KBM-7 (cell line): ENCODE measurements around the gene GABBR2.

Source experiments
- DNase-seq: peaks from one replicate; pipeline ENCODE4 v3.0.0-alpha.2; 2015
- in situ Hi-C: fragments of 300-500 bp; cut with MboI; formaldehyde crosslinking; loops from 2 replicates; pipeline ENCODE4 v1.14.3; 2020; ENCODE audit warnings: low sequenced_read_pairs, low pct_unique_long_range_greater_than_20kb, mixed read lengths

GABBR2 gene

DNA sequence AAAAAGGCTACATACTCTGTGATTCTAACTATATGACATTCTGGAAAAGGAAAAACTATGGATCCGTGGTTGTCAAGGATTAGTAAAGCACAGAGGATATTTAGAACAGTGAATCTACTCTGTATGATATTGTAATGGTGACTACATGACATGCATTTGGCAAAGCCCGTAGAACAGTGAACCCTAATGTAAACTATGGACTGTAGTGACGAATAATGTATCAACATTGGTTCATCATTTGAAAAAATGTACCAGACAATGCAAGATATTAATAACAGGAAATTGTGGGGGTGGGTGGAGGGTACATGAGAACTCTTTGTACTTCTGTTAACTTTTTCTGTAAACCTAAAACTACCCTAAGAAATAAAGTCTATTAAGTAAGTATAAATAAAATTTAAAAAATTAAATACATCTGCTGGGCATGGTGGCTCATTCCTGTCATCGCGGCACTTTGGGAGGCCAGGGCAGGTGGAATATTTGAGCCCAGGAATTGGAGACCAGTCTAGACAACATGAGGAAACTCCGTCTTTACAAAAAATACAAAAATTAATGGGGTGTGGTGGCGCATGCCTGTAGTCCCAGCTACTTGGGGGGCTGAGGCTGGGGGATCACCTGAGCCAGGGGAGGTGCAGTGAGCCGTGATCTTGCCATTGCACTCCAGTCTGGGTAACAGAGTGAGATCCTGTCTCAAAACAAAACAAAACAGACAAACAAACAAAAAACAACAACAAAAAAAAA is 351.6 kb downstream of the GABBR2 start:
- in situ Hi-C loops: no loop called here
- DNase-seq: no peak

GRCh38 chr9:98356326-98356725 is 352.4 kb downstream of the GABBR2 start:
- no peak for DNase-seq
- in situ Hi-C loops: no loop called here

DNA sequence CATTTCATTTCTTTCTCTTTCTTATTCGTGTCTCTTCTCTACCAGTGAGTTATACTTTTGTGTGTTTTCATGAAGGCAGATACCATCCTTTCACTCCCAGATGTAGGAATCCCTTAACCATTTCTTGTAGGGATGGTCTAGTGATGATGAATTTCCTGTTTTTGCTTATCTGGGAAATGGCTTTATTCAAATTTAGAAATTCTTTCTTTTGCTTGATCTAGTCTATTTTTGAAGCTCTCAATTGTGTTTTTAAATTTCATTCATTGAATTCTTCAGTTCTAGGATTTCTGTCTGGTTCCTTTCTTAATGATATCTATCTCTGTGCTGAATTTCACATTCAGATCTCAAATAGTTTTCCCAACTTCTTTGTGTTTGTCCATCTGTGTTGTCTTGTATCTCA is 357.4 kb downstream of the GABBR2 start:
- no peak for DNase-seq
- in situ Hi-C loops: no loop called here

GRCh38 chr9:98347642-98348041 is 361.1 kb downstream of the GABBR2 start:
- in situ Hi-C loops: no loop called here
- no peak for DNase-seq

- no peak for DNase-seq
- in situ Hi-C loops: no loop called here
Observed at GRCh38 chr9:98345011-98345410, 363.7 kb downstream of the GABBR2 start.

GRCh38 chr9:98344581-98344980 is 364.2 kb downstream of the GABBR2 start:
- DNase-seq: no peak
- in situ Hi-C loops: no loop called here

DNA sequence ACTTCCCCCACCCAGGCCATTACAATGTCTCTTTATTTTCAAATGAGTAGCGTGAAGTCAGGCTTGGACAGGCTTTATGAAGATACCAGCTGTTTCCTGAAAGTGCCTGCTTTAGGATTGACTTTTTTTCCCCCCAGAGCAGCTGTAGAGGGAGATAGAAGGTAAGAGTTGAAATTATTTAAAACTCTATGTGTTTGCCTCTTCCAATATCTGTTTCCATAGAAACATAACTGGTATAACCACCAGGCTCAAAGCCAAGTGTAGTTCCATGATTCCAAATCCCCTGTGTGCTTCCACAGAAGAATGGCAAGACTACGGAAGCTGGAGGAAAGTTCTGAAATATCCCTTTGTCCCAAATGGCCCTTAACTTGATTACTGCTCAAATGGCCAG is 365.9 kb downstream of the GABBR2 start:
- no peak for DNase-seq
- in situ Hi-C loops: no loop called here

DNA sequence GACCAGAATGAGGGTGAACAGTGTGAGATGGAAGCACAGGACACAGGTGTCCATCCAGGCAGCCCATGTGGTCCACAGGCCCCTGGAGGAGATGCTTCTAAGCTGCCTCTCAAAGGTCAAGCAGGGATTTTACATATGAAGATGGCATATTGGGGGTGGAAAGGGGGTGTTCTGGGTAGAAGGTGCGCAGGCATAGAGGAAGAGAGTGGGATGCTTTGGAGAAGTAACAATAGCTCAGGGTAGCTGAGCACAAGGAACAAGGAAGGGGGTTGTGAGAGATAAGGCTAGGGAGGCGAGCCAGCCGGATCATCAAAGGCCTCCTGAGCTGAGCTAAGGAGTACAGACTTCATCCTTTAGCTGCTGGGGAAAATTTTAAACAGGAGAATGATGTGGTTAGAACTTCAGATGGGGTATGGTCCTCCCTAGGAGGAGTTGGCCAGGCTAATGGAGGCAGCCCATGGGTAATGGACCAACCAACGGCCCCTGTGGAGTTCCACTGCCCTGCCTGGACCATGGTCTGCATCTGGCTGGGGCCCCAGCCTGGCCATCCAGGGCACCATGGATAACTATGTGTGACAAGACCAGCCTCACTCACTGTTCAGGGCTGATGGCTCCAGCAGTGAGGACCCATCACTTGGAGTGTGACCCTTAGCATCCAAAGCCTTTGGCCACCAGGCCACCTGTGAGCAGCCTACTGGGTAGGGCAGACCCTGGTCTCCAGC is 366.5 kb downstream of the GABBR2 start:
- in situ Hi-C loops: no loop called here

GRCh38 chr9:98341157-98342097 is 367.3 kb downstream of the GABBR2 start:
- DNase-seq: no peak

More for the DNA sequence above, 366.5 kb downstream of the GABBR2 start:
- DNase-seq: no peak

GRCh38 chr9:98339987-98340800 is 368.5 kb downstream of the GABBR2 start:
- in situ Hi-C loops: no loop called here
- DNase-seq: no peak

More at GRCh38 chr9:98341157-98342097, 367.3 kb downstream of the GABBR2 start:
- in situ Hi-C loops: no loop called here

- no peak for DNase-seq
- in situ Hi-C loops: no loop called here
Observed at GRCh38 chr9:98335661-98336060, 373.1 kb downstream of the GABBR2 start.

DNA sequence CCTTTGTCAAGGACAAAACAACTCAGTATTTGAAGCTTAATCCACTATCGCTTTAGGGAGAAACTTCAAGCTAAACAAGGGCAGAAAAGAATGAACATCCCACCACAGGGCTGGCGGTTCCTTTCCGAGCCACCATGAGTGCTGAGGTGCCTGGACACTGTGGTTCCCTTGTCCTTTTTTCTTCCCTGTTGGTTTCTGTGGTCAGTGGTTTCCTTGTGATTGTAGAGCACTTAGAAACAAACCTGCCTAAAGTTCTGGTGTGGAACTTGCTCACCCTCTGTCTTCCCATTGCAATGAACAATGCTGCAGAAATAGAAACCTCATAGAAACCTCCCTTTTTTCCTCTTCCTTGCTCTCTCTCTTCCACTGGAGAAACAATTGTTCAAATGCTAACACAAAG is 373.9 kb downstream of the GABBR2 start:
- in situ Hi-C loops: no loop called here
- DNase-seq: no peak

GRCh38 chr9:98333703-98334582 is 374.8 kb downstream of the GABBR2 start:
- DNase-seq: no peak
- in situ Hi-C loops: no loop called here

DNA sequence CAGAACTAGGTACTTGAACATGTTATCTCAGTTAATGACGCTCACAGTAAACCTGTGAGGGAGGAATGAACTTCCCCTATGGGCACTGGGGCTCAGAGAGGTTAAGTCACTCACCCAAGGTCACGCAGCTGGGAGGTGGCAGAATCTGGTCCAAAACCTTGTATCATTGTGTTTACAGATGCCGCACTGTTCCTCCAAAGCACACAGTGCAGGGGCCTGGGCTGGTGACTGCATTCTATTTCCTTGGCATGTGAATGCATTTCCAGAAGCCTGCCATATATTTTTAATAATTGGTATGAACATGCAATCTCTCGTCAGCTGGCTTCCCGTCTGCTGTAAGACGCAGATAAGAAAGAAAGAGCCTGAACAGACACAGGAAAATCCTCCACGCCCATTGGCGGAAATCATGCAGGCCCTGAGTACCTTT is 376.3 kb downstream of the GABBR2 start:
- in situ Hi-C loops: no loop called here
- DNase-seq: no peak

- in situ Hi-C loops: no loop called here
- DNase-seq: no peak
Observed at GRCh38 chr9:98331536-98332259, 377.0 kb downstream of the GABBR2 start.

- no peak for DNase-seq
- in situ Hi-C loops: no loop called here
Observed at GRCh38 chr9:98330831-98331230, 377.9 kb downstream of the GABBR2 start.

DNA sequence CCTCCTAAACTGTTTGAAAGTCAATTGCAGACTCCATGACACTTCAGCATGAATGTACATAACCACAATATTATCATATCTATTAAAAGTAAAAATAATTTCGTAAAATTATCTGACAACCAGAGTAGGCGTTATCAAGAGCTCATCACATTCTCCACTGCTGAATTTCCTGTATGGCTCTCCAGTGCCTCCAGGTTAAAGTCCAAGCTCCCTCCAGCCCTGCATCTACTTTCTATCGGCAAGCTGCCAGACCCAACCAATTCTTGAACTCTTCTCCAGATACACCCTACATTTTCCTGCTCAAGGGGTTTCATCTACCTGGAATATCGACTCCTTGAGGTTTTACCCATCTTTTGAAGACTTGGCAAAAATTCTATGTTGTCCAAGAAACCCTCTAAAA is 378.8 kb downstream of the GABBR2 start:
- no peak for DNase-seq
- in situ Hi-C loops: no loop called here
